ENCODE results near the gene MYO1D. TPM values are rescaled to one million over a fixed set of nuclear protein-coding genes. Genes with fewer than 3 reads are reported as not detected.

The MYO1D gene
- total RNA-seq, 2 experiments from 2014 or later: 0.09 to 0.89 TPM

DNA sequence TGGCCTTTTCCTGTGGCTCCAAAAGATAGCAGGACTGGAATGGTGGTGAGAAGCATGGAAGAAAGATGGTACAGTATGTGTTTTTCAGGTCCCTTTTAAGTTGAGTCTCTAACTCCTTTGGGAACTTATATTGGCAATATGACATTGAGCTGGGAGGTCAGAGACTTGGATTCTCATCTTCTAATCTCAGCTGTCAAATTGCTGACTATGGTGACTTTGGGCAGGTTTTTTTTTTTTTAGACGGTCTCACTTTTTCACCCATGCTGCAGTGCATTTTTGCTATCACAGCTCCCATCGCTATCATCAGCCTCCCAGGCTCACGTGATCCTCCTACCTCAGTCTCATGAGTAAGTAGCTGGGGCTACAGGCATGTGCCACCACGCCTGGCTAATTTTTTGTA, 405.3 kb downstream of the MYO1D start:
- intact Hi-C loops (cut with micrococcal nuclease; ENCODE audit: unreplicated experiment): no loop called here
- Histone ChIP-seq H3K9me2 (ENCODE audit: insufficient read depth, low read length) (no peaks in the 10 kb centered on the region), H3K36me3 (ENCODE audit: insufficient read depth, low read length) (peaks cover 96% of the 10 kb centered on the region), H3K9me3 (ENCODE audit: low read length) (no peaks in the 10 kb centered on the region), H3K4me3 (ENCODE audit: low read depth, low read length, poor library complexity, severe bottlenecking) (no peak overlapping the region), H4K20me1 (ENCODE audit: insufficient read depth, low read length) (peaks cover 4% of the 10 kb centered on the region; the same call in 1 of the 2 replicates), H3K4me2 (ENCODE audit: low read length) (no peak overlapping the region), H2AFZ (ENCODE audit: low read length) (no peak overlapping the region), H3K4me1 (ENCODE audit: insufficient read depth, low read length, poor library complexity, severe bottlenecking) (no peaks in the 10 kb centered on the region), H3K27ac (ENCODE audit: low read depth, low read length, poor library complexity, severe bottlenecking) (no peak overlapping the region), H3K79me2 (ENCODE audit: insufficient read depth, low read depth, low read length) (no peaks in the 10 kb centered on the region)
- ChIA-PET POLR2A (interaction anchor here (0.6 to 0.7 kb wide), 2 partner anchors 249 to 283 kb away, joined by 3 read pairs; no protein-coding TSS in a partner anchor), CTCF (ENCODE audit: unreplicated experiment) (no interaction called here)
- BruUV-seq (replicated peaks): no TSS peak
- no peak for DNase-seq (ENCODE audit: low spot score)
- TF ChIP-seq, protein P1, sequence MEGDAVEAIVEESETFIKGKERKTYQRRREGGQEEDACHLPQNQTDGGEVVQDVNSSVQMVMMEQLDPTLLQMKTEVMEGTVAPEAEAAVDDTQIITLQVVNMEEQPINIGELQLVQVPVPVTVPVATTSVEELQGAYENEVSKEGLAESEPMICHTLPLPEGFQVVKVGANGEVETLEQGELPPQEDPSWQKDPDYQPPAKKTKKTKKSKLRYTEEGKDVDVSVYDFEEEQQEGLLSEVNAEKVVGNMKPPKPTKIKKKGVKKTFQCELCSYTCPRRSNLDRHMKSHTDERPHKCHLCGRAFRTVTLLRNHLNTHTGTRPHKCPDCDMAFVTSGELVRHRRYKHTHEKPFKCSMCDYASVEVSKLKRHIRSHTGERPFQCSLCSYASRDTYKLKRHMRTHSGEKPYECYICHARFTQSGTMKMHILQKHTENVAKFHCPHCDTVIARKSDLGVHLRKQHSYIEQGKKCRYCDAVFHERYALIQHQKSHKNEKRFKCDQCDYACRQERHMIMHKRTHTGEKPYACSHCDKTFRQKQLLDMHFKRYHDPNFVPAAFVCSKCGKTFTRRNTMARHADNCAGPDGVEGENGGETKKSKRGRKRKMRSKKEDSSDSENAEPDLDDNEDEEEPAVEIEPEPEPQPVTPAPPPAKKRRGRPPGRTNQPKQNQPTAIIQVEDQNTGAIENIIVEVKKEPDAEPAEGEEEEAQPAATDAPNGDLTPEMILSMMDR (conservative IDR thresholded peaks at IDR 0.05; ENCODE audit: low read length): no peak
- no peak for TF ChIP-seq EZH2phosphoT487 (IDR thresholded peaks at IDR 0.05; ENCODE audit: borderline replicate concordance, low read depth, low read length)

DNA sequence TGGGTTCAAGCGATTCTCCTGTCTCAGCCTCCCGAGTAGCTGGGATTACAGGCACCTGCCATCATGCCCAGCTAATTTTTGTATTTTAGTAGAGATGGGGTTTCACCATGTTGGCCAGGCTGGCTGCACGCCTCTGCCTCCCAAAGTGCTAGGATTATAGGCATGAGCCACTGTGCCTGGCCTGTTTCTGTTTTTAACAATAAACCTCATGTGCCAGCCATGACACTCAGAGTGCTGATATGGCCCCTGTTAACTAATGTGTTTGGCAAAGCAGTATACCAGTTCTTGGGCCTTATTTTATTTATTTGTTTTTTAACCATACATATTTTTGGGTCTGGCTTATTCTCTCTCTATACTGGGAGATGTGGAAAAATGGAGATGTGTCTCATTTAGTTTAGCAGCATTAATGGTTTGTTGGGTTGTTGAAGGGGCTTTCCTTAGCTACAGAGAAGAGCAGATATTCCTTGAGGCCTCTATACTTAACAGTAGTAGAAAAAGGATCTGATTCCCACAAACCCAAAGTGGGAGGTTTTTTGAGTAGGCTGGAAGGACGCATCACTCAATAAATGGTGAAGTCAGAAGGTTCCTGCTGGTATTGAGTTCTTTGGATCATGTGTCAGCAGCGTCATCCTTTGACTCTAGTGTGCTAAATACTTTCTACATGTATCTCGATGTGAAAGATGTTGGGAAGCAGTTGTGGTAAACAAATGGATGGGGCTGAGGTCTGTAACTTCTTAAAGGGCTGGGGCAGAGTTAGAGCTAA, 406.3 kb downstream of the MYO1D start:
- Histone ChIP-seq H3K9me2 (ENCODE audit: insufficient read depth, low read length) (no peaks in the 10 kb centered on the region), H3K36me3 (ENCODE audit: insufficient read depth, low read length) (peaks cover 95% of the 10 kb centered on the region), H2AFZ (ENCODE audit: low read length) (no peak overlapping the region), H3K4me2 (ENCODE audit: low read length) (no peak overlapping the region), H4K20me1 (ENCODE audit: insufficient read depth, low read length) (peaks cover 4% of the 10 kb centered on the region; the same call in 1 of the 2 replicates), H3K9me3 (ENCODE audit: low read length) (no peaks in the 10 kb centered on the region), H3K79me2 (ENCODE audit: insufficient read depth, low read depth, low read length) (no peaks in the 10 kb centered on the region), H3K4me3 (ENCODE audit: low read depth, low read length, poor library complexity, severe bottlenecking) (no peak overlapping the region), H3K27ac (ENCODE audit: low read depth, low read length, poor library complexity, severe bottlenecking) (no peak overlapping the region), H3K4me1 (ENCODE audit: insufficient read depth, low read length, poor library complexity, severe bottlenecking) (no peaks in the 10 kb centered on the region)
- BruUV-seq (replicated peaks): no TSS peak
- intact Hi-C loops (cut with micrococcal nuclease; ENCODE audit: unreplicated experiment): no loop called here
- POLR2A ChIA-PET: interaction anchor here (0.6 to 1.2 kb wide), 3 partner anchors 27 to 199 kb away, joined by 3 to 4 read pairs (median 4); partner anchors contain the start of gene PSMD11
- DNase-seq (ENCODE audit: low spot score): no peak
- CTCF ChIA-PET (ENCODE audit: unreplicated experiment): no interaction called here
- TF ChIP-seq EZH2phosphoT487 (IDR thresholded peaks at IDR 0.05; ENCODE audit: borderline replicate concordance, low read depth, low read length): no peak
- TF ChIP-seq, protein P1 (conservative IDR thresholded peaks at IDR 0.05; ENCODE audit: low read length): no peak

DNA sequence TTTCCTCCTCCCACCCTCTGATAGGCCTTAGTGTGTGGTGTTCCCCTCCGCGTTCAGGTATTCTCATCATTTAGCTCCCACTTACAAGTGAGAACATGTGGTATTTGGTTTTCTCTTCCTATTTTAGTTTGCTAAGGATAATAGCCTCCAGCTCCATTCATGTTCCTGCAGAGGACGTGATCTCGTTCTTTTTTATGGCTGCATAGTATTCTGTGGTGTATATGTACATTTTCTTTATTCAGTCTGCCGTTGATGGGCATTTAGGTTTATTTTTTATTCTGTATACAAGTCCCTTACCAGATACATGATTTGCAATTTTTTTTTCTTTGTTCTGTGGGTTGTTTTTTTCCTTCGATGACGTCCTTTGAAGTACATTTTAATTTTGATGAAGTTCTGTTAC, 409.0 kb downstream of the MYO1D start:
- H3K79me2 ChIP-seq (ENCODE audit: insufficient read depth, low read depth, low read length): no peaks in the 10 kb centered on the region
- no peak overlapping the region for H2AFZ ChIP-seq (ENCODE audit: low read length)
- TF ChIP-seq, protein P1 (conservative IDR thresholded peaks at IDR 0.05; ENCODE audit: low read length): no peak
- TF ChIP-seq EZH2phosphoT487 (IDR thresholded peaks at IDR 0.05; ENCODE audit: borderline replicate concordance, low read depth, low read length): no peak
- POLR2A ChIA-PET: interaction anchor here (0.7 kb wide), 1 partner anchor 95 kb away, joined by 3 read pairs; no protein-coding TSS in a partner anchor
- intact Hi-C loops (cut with micrococcal nuclease; ENCODE audit: unreplicated experiment): no loop called here
- H4K20me1 ChIP-seq (ENCODE audit: insufficient read depth, low read length): peaks cover 4% of the 10 kb centered on the region
- no peaks in the 10 kb centered on the region for H3K9me3 ChIP-seq (ENCODE audit: low read length)
- H3K4me2 ChIP-seq (ENCODE audit: low read length): no peak overlapping the region
- H3K27ac ChIP-seq (ENCODE audit: low read depth, low read length, poor library complexity, severe bottlenecking): no peak overlapping the region
- no peaks in the 10 kb centered on the region for H3K4me1 ChIP-seq (ENCODE audit: insufficient read depth, low read length, poor library complexity, severe bottlenecking)
- H3K36me3 ChIP-seq (ENCODE audit: insufficient read depth, low read length): peaks cover 93% of the 10 kb centered on the region
- H3K9me2 ChIP-seq (ENCODE audit: insufficient read depth, low read length): no peaks in the 10 kb centered on the region
- H3K4me3 ChIP-seq (ENCODE audit: low read depth, low read length, poor library complexity, severe bottlenecking): no peak overlapping the region
- DNase-seq (ENCODE audit: low spot score): no peak
- no TSS peak for BruUV-seq (replicated peaks)
- CTCF ChIA-PET (ENCODE audit: unreplicated experiment): no interaction called here
